ENCODE data around the gene JARID2. TPM values are rescaled to one million over a fixed set of nuclear protein-coding genes. Genes with fewer than 3 reads are reported as not detected.

JARID2 gene
- total and polyA plus RNA-seq, 2 of the 4 experiments (the other 2 are of a cell fraction), result 9.6 to 12.9 TPM

DNA sequence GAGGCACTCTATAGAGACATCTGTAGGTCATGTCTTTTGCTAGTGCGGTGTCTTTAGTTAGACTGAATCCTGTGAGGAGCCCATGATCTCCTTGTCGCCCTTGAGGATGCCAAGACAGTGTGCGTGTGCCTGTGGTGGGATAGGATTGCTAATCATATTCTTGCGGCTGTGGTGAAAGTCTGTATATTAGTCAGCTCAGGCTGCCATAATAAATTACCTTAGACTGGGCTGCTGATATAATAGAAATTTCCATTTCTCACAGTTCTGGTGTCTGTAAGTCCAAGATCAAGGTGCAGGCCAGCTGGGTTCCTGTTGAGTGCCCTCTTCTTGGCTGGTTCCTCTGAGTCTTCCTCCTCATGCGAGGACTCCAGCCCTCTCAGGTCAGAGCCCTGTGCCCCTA is 141.2 kb downstream of the JARID2 start:
- Histone ChIP-seq H2BK5ac (ENCODE audit: low read depth, low read length, poor library complexity, severe bottlenecking) (no peak overlapping the region), H3K27me3 (ENCODE audit: control insufficient read depth, insufficient read depth, low read length) (no peaks in the 10 kb centered on the region), H3K4ac (ENCODE audit: low read depth, low read length) (no peak overlapping the region), H3K79me1 (ENCODE audit: low read depth in 1 of 2, low read length in 2 of 2) (peaks cover 35 to 92% of the 10 kb centered on the region in 2 experiments), H2BK120ac (ENCODE audit: low read depth, low read length) (no peak overlapping the region), H4K91ac (ENCODE audit: insufficient read depth, low read depth, low read length) (no peak overlapping the region), H2AFZ (replicated peaks; ENCODE audit: low read length, poor library complexity) (no peak overlapping the region), H2AK5ac (ENCODE audit: low read depth, low read length) (no peak overlapping the region), H2AK9ac (replicated peaks; ENCODE audit: low read depth, low read length, poor library complexity) (no peak overlapping the region), H3K23ac (ENCODE audit: low read depth, low read length) (no peak overlapping the region), H3K9me1 (ENCODE audit: insufficient read depth, low read length) (peaks cover 20% of the 10 kb centered on the region), H3K14ac (replicated peaks; ENCODE audit: low read depth, low read length) (no peak overlapping the region), H4K8ac (ENCODE audit: low read depth in 2 of 2, low read length in 2 of 2) (no peak overlapping the region), H4K5ac (ENCODE audit: low read depth, low read length) (no peak overlapping the region), H4K20me1 (ENCODE audit: insufficient read depth, low read length) (peaks cover 93% of the 10 kb centered on the region), H3K36me3 (ENCODE audit: control insufficient read depth, insufficient read depth, low read length) (no peaks in the 10 kb centered on the region), H3K4me1 (ENCODE audit: control insufficient read depth, insufficient read depth, low read length) (peaks cover 32% of the 10 kb centered on the region), H3K9ac (ENCODE audit: low read depth, low read length) (no peak overlapping the region), H3K27ac (ENCODE audit: insufficient read depth, low read length) (no peak overlapping the region), H2BK20ac (ENCODE audit: low read depth, low read length) (no peak overlapping the region), H2BK15ac (ENCODE audit: low read depth, low read length) (no peak overlapping the region), H3K9me3 (ENCODE audit: control insufficient read depth, insufficient read depth, low read length) (no peaks in the 10 kb centered on the region), H3K4me3 (ENCODE audit: insufficient read depth, low read depth, low read length) (no peak overlapping the region), H3K56ac (ENCODE audit: extremely low read depth, insufficient read depth, low read length) (no peak overlapping the region), H3K4me2 (ENCODE audit: low read depth, low read length) (no peak overlapping the region), H3K18ac (ENCODE audit: low read depth, low read length) (no peak overlapping the region)
- in situ Hi-C loops (cut with MboI; ENCODE audit: low sequenced_read_pairs) (loop anchor here (10.0 to 25.0 kb wide), 2 partner anchors 132 to 1475 kb away; partner anchors contain the start of gene RNF182), intact Hi-C loops (cut with micrococcal nuclease) (no loop called here), dilution Hi-C loops (cut with HindIII; ENCODE audit: low sequenced_read_pairs, unreplicated experiment) (no loop called here)
- POLR2A ChIA-PET (ENCODE audit: unreplicated experiment), result interaction anchor here (0.7 kb wide), 1 partner anchor 140 kb away, joined by 12 read pairs; no protein-coding TSS in a partner anchor
- no peak for ATAC-seq (ENCODE audit: low read depth)
- no CpG with 5 or more reads among the region's 5 CpGs for WGBS, 2 experiments (ENCODE audit: extremely low coverage in 2 of 2, insufficient read length in 1 of 2)
- TF ChIP-seq CEBPB (IDR thresholded peaks at IDR 0.05; ENCODE audit: low read depth, low read length), result 0 out of 2 replicates have a peak, but pooled peaks have one; percentile 30
- no peak for TF ChIP-seq POLR2A (IDR thresholded peaks at IDR 0.05; ENCODE audit: low read depth, low read length)
- peak; percentile 51; the same call in 1 of the 2 replicates for TF ChIP-seq BHLHE40 (IDR thresholded peaks at IDR 0.05; ENCODE audit: low read depth, low read length)
- no TSS peak for BruUV-seq (replicated peaks)
- peak; percentile 69 for DNase-seq
- CTCF ChIA-PET, result no interaction called here
